ENCODE data around the gene TAF8.

The TAF8 gene

DNA sequence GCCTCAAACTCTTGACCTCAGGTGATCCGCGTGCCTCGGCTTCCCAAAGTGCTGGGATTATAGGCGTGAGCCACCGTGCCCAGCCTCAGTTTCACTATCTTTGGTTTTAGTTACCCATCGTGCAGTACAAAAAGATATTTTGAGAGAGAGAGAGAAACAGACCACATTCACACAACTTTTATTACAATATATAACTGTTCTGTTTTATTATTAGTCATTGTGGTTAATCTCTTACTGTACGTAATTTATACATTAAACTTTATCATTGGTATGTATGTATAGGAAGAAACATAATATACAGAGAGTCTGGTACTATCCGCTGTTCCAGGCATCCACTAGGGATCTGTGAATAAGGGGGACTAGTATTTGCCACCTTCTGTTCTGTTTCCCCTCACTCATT lies 29.4 kb upstream of the TAF8 start:
- Histone ChIP-seq H3K27ac (ENCODE audit: low read depth, low read length) (no peak overlapping the region), H3K4me3 (ENCODE audit: low read length) (no peak overlapping the region), H3K27me3 (ENCODE audit: control insufficient read depth, insufficient read depth, low read length) (no peaks in the 10 kb centered on the region), H3K9ac (ENCODE audit: low read length) (no peak overlapping the region), H3K36me3 (ENCODE audit: control insufficient read depth, insufficient read depth, low read length) (no peaks in the 10 kb centered on the region), H3K4me1 (ENCODE audit: control insufficient read depth, insufficient read depth, low read length) (no peaks in the 10 kb centered on the region)

DNA sequence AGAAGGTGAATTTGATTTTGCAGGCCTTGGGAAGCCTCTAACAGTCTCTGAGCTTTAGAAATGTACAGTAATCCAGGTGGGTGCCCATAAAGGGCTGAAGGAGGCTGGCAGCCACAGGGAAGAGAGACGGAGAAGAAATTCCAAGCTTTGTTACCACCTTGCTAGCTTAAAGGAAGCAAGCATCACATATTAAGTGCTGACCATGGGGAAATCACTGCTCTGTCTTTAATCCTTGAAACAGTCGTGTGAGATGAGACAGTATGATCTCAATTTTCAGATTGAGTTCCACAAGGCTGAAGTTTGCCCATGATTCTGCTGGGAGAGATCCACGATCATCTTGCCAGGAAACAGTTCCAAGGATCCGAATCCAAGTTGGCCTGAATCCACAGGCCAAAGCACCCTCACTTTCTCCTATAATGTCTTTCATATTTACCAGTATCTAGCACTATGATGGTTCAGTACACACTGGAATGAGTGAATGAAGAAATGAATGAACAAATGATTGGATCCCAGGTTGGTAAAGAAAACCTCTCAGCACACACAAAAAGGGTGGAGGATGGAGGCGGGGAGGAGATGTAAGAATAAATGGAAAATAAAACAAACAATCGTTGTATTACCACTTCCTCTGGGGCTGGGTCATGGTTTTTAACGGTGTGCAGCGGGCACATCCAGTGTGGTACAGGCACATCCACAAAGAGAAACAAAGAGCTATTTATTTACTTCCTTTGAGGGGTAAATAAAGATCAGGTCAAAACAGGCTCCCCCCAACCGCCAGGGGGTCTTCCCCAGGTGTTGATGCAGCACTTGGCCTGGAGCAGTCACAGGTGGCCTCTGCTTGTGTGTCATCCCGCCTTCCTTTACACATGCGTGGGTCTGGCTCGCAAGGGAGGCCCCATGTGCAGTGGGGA lies 28.2 kb upstream of the TAF8 start:
- Histone ChIP-seq H3K36me3 (ENCODE audit: control insufficient read depth, insufficient read depth, low read length) (no peaks in the 10 kb centered on the region), H3K9ac (ENCODE audit: low read length) (no peak overlapping the region), H3K4me3 (ENCODE audit: low read length) (no peak overlapping the region), H3K4me1 (ENCODE audit: control insufficient read depth, insufficient read depth, low read length) (no peaks in the 10 kb centered on the region), H3K27me3 (ENCODE audit: control insufficient read depth, insufficient read depth, low read length) (no peaks in the 10 kb centered on the region), H3K27ac (ENCODE audit: low read depth, low read length) (no peak overlapping the region)

DNA sequence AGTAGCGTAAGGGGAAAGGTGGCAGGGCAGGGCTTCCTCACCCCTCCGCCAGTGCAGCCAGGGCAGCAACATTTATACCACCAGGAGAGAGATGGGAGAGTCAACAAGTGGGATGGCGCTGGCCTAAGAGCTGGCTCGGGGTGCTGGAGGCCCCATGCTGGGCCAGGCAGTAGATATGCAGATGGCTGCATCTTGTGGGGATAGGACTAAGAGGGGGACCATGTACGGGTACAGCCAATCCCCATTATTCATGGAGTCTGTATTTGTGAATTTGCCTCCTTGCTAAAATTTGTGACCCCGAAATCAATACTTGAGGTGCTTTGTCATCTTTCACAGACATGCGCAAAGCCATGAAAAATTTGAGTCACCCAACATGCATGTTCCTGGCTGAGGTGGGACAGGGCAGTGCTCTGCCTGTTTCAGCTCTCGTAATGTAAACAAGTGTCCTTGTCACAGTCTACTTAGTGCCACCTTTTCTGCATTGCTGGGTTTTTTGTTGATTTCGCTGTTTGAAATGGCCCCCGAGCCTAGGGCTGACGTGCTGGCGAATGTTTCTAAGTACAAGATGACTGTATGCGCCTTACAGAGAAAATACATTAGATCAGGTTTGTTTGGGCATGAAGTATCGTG lies 27.5 kb upstream of the TAF8 start:
- H3K4me1 ChIP-seq (ENCODE audit: control insufficient read depth, insufficient read depth, low read length), result no peaks in the 10 kb centered on the region
- no peak overlapping the region for H3K27ac ChIP-seq (ENCODE audit: low read depth, low read length)
- H3K36me3 ChIP-seq (ENCODE audit: control insufficient read depth, insufficient read depth, low read length), result no peaks in the 10 kb centered on the region
- no peak overlapping the region for H3K4me3 ChIP-seq (ENCODE audit: low read length)
- H3K9ac ChIP-seq (ENCODE audit: low read length), result no peak overlapping the region
- H3K27me3 ChIP-seq (ENCODE audit: control insufficient read depth, insufficient read depth, low read length), result no peaks in the 10 kb centered on the region

DNA sequence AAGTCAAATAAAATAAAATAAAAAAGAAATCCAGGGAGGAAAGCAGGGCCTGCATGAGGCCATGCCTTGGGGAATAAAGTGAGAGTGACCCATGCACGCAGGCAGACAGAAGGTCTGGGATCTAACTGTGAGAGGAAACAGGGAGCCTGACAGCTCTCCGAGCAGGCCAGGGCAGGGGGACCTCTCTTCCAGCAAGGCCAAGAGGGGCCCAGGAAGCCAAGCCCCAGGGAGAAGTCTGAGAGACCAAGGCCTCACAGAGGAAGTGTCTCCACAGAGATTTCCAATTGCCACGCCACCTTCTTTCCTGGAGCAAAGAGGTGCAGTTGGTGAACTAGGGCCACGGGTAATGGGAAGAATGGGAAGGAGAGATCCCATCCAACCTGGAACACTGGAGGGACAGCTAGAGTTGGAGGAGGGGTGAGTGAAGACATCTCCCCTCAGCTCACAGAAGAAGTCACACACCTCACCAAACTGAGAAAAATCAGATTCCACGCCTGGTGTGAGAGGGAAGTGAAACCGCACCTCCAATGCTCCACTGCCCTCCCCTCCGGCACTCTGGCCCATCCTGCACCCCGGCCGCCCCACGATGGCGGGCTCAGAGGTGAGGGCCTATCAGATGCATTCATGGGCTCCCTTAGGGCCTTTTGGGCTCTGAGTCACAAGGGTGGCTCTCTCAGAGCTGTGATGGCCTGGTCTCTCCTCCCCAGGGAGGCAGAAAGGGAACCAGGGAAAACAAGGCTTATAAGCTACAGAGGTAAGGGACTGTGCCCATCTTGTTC lies 25.1 kb upstream of the TAF8 start:
- H3K4me1 ChIP-seq (ENCODE audit: control insufficient read depth, insufficient read depth, low read length), result no peaks in the 10 kb centered on the region
- no peak overlapping the region for H3K27ac ChIP-seq (ENCODE audit: low read depth, low read length)
- no peaks in the 10 kb centered on the region for H3K36me3 ChIP-seq (ENCODE audit: control insufficient read depth, insufficient read depth, low read length)

DNA sequence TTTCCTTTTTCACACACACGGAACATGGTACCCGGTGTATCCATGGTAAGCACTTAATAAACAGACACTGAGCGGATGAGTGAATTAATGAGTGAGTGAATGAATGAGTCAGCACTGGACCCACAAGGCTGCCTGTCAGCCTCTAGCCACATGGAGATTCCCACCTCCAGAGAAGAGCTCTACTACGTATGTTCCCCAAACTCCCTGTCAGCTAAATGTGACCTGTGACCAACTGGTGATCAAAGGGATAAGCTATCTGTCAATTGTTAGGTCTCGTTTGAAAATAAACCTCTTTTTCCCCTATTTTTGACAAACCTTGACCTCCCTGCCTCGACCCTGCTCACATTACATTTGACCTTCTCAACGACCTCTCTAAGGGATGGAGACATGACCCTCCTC lies 24.5 kb upstream of the TAF8 start:
- Histone ChIP-seq H3K36me3 (ENCODE audit: control insufficient read depth, insufficient read depth, low read length) (no peaks in the 10 kb centered on the region), H3K9ac (ENCODE audit: low read length) (no peak overlapping the region), H3K4me1 (ENCODE audit: control insufficient read depth, insufficient read depth, low read length) (no peaks in the 10 kb centered on the region), H3K27me3 (ENCODE audit: control insufficient read depth, insufficient read depth, low read length) (no peaks in the 10 kb centered on the region), H3K27ac (ENCODE audit: low read depth, low read length) (no peak overlapping the region), H3K4me3 (ENCODE audit: low read length) (no peak overlapping the region)

More for the DNA sequence above, 25.1 kb upstream of the TAF8 start:
- Histone ChIP-seq H3K9ac (ENCODE audit: low read length) (no peak overlapping the region), H3K27me3 (ENCODE audit: control insufficient read depth, insufficient read depth, low read length) (no peaks in the 10 kb centered on the region), H3K4me3 (ENCODE audit: low read length) (no peak overlapping the region)

DNA sequence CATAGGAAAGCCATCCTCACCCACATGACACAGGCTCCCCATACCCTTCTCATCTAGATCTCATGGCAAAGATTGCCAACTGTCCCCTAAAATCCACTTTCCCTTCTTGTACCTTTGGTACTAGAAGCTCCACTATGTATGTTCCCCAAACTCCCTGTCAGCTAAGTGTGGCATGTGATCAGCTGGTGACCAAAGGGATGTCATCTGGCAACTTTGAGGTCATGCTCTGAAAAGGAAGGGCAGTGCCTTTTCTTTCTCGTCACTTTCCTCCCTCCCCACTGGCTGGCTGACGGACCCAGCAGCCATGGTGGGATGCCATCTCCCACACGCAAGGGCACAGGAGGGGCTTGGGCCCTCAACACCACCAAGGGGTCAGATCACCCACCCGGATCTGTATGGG lies 23.8 kb upstream of the TAF8 start:
- peaks cover 4% of the 10 kb centered on the region for H3K4me1 ChIP-seq (ENCODE audit: control insufficient read depth, insufficient read depth, low read length)
- H3K9ac ChIP-seq (ENCODE audit: low read length), result no peak overlapping the region
- no peak overlapping the region for H3K4me3 ChIP-seq (ENCODE audit: low read length)
- no peaks in the 10 kb centered on the region for H3K27me3 ChIP-seq (ENCODE audit: control insufficient read depth, insufficient read depth, low read length)
- H3K36me3 ChIP-seq (ENCODE audit: control insufficient read depth, insufficient read depth, low read length), result no peaks in the 10 kb centered on the region
- no peak overlapping the region for H3K27ac ChIP-seq (ENCODE audit: low read depth, low read length)

DNA sequence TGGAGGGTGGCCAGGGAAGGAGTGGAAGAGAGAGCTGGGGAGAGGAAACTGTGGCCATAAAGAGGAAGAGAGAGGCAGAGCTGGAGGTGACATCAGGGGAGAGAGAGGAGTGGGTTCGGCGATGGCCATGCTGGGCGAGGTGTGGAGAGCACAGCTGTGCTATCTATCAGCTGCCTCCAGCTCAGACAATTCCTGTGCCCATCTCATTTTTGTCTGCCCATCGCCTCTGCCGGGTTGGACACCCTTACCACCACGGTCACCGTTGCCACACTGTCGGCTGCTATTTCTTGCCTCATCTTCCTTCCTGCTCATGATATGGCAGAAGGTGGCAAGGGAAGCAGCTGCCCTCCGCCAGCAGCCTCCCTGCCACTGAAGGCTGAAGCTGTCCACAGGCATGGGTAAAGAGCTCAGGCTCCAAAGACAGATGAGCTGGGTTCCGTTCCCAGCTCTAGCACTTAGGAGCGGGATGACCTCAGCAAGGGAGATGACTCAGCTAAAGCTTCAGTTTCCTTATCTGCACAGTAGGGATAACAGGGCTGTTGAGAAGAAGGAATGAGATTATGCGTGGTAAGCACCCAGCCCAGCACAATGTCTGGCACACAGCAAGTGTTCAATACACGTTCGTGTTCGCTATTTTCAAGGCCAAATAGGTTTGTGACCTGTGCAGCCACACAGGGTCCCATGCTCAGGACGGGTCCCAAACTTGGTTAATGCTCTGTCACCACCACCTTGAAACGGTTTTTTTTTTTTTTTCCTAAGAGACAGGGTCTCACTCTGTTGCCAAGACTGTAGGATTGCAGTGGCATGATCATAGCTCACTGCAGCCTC lies 21.9 kb upstream of the TAF8 start:
- H3K27me3 ChIP-seq (ENCODE audit: control insufficient read depth, insufficient read depth, low read length), result no peaks in the 10 kb centered on the region
- H3K4me1 ChIP-seq (ENCODE audit: control insufficient read depth, insufficient read depth, low read length), result peaks cover 4% of the 10 kb centered on the region
- no peak overlapping the region for H3K9ac ChIP-seq (ENCODE audit: low read length)
- H3K36me3 ChIP-seq (ENCODE audit: control insufficient read depth, insufficient read depth, low read length), result no peaks in the 10 kb centered on the region
- no peak overlapping the region for H3K4me3 ChIP-seq (ENCODE audit: low read length)
- H3K27ac ChIP-seq (ENCODE audit: low read depth, low read length), result no peak overlapping the region

DNA sequence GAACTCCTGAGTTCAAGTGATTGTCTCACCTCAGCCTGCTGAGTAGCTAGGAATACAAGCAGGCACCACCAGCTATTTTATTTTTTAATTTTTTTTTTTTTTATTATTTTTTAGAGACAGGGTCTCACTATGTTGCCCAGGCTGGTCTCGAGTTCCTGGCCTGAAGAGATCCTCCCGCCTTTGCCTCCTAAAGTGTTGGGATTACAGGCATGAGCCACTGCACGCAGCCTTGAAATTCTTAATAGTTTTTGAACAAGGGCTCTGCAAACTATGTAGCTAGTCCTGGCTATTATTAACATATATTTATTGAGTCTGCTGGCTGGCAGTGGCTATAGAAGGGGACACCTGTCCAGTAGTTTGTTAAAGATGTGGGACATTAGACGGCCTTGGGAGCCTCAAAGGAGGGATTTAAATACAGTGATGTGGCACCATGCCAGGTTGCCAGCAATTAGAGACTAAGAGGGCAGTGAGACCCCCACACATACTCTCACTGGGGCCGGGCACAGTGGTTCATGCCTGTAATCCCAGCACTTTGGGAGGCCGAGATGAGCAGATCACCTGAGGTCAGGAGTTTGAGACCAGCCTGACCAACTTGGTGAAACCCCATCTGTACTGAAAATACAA lies 21.1 kb upstream of the TAF8 start:
- peaks cover 4% of the 10 kb centered on the region for H3K4me1 ChIP-seq (ENCODE audit: control insufficient read depth, insufficient read depth, low read length)
- no peak overlapping the region for H3K9ac ChIP-seq (ENCODE audit: low read length)
- no peaks in the 10 kb centered on the region for H3K36me3 ChIP-seq (ENCODE audit: control insufficient read depth, insufficient read depth, low read length)
- no peak overlapping the region for H3K27ac ChIP-seq (ENCODE audit: low read depth, low read length)
- H3K27me3 ChIP-seq (ENCODE audit: control insufficient read depth, insufficient read depth, low read length), result no peaks in the 10 kb centered on the region
- no peak overlapping the region for H3K4me3 ChIP-seq (ENCODE audit: low read length)

DNA sequence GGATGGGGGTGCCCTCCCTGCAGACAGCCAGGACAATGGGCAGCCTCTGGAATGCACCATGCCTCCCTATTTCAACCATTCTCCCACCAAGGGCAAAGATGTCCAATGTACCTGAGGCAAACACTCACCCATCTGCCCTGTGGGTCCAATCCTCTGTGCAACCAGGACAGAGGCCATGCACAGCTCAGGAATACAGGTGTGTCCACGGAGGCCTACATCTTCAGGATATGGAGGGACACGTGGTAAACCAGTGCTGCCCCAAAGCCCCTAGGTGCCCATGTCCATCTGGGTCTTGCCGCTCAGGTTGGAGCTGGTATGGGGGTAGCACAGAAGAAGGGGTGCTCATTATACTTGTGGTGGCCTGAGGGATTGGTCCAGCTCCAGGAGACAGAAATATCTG lies 20.4 kb upstream of the TAF8 start:
- H3K4me3 ChIP-seq (ENCODE audit: low read length), result no peak overlapping the region
- no peaks in the 10 kb centered on the region for H3K27me3 ChIP-seq (ENCODE audit: control insufficient read depth, insufficient read depth, low read length)
- H3K9ac ChIP-seq (ENCODE audit: low read length), result no peak overlapping the region
- H3K27ac ChIP-seq (ENCODE audit: low read depth, low read length), result no peak overlapping the region
- H3K4me1 ChIP-seq (ENCODE audit: control insufficient read depth, insufficient read depth, low read length), result peaks cover 4% of the 10 kb centered on the region
- no peaks in the 10 kb centered on the region for H3K36me3 ChIP-seq (ENCODE audit: control insufficient read depth, insufficient read depth, low read length)

DNA sequence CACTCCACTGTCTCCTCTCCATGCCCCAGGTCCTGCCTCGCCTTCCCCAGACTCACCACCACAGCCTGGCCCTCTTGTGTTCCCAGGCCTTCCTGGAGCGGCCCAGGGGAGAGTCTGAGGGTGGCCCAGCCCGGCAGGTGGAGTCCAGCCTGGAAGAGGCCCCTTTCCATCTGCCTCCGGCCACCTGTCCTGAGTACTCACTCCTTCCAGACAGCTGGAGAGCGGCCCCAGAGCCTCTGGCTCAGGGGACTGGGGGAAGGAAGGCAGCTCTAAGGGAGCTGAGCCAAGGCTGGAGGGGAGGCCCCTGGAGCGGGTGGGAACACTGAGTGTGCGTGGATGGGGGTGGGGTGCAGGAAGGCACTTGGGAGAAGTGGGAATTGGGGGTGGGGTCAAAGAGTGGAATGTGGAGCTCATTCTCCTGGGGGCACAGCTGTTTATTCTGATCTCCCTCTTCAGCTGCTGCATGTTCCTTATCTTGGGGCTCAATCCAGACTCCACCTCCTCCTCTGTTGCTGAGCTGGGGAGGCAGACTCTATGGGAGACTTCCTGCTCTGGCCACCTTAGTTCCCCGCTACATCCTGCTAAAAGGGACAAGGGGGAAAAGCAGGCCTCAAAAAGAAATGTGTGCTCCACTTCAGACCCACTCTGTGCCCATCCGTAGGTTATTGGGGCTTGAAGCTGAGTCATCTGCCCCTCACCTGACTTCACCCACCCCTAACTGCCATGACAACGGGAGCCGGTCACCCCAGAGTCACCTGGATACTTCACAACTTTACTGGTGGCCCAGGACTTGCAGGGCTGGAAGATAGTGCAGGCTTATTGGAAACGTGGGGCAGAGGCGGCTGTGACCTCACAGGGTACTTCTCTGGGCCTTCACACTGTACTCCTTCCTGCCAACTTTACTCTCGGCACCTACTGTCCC lies 19.5 kb upstream of the TAF8 start:
- Histone ChIP-seq H3K27ac (ENCODE audit: low read depth, low read length) (peak overlapping the region; percentile 27), H3K27me3 (ENCODE audit: control insufficient read depth, insufficient read depth, low read length) (no peaks in the 10 kb centered on the region), H3K36me3 (ENCODE audit: control insufficient read depth, insufficient read depth, low read length) (no peaks in the 10 kb centered on the region), H3K9ac (ENCODE audit: low read length) (no peak overlapping the region), H3K4me1 (ENCODE audit: control insufficient read depth, insufficient read depth, low read length) (peaks cover 4% of the 10 kb centered on the region), H3K4me3 (ENCODE audit: low read length) (no peak overlapping the region)

DNA sequence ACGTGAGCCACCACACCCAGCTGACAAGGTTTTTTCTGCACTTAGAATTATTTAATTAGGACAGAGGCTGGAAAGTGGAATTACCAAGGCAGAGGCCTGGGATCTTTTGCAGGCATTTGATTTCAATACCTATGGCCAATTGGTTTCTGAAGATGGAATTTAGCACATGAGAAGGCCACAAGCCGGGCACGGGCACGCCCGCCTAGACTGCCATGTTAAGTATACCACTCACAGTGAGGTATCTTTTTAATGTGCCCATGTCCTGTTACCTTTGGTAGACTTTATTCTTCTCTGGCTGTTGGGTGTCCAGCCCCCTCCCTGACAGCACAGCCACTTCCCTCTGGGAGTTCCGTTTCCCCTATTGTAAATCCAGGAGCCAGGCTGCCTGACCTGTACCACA lies 18.0 kb upstream of the TAF8 start:
- peaks cover 4% of the 10 kb centered on the region for H3K4me1 ChIP-seq (ENCODE audit: control insufficient read depth, insufficient read depth, low read length)
- H3K27me3 ChIP-seq (ENCODE audit: control insufficient read depth, insufficient read depth, low read length), result no peaks in the 10 kb centered on the region
- H3K36me3 ChIP-seq (ENCODE audit: control insufficient read depth, insufficient read depth, low read length), result no peaks in the 10 kb centered on the region
- H3K4me3 ChIP-seq (ENCODE audit: low read length), result no peak overlapping the region
- no peak overlapping the region for H3K27ac ChIP-seq (ENCODE audit: low read depth, low read length)
- no peak overlapping the region for H3K9ac ChIP-seq (ENCODE audit: low read length)
